Keratinocyte (primary cell): ENCODE data around the gene PRR16. TPM values are rescaled to one million over a fixed set of nuclear protein-coding genes. Genes with fewer than 3 reads are reported as not detected.

Source experiments
- DNase-seq: peaks from one replicate; pipeline ENCODE4 v3.0.0-alpha.2; 2011; ENCODE audit warnings: low read depth, missing footprints, low spot score
- FAIRE-seq: peaks from 2 replicates; lab custom pipeline; 2011; peaks lifted over from hg19 to GRCh38; lab: Jason Lieb, UNC
- H2AFZ ChIP-seq: 2 replicates; pipeline ENCODE4 v1.6.0; 2012; ENCODE audit warnings: low read length, control low read depth, inconsistent platforms; ENCODE audit not compliant: control insufficient read depth
- H3K27ac ChIP-seq: 2 replicates; pipeline ENCODE4 v1.5.1; 2011; ENCODE audit warnings: low read length; ENCODE audit not compliant: control insufficient read depth, insufficient read depth
- H3K27me3 ChIP-seq: 3 replicates; pipeline ENCODE4 v1.6.0; 2011; ENCODE audit warnings: low read length; ENCODE audit not compliant: control insufficient read depth, insufficient read depth; ENCODE audit errors: extremely low read depth
- H3K36me3 ChIP-seq, 2 experiments: 2 replicates in 1 of 2; 3 replicates in 1 of 2; pipeline ENCODE4 v1.5.1; 2011; ENCODE audit warnings: low read length in 2 of 2, mild to moderate bottlenecking in 1 of 2; ENCODE audit not compliant: control insufficient read depth in 2 of 2, insufficient read depth in 2 of 2; ENCODE audit errors: extremely low read depth in 1 of 2
- H3K4me1 ChIP-seq: 3 replicates; pipeline ENCODE4 v1.5.1; 2011; ENCODE audit warnings: low read length; ENCODE audit not compliant: control insufficient read depth, insufficient read depth; ENCODE audit errors: extremely low read depth
- H3K4me2 ChIP-seq: 3 replicates; pipeline ENCODE4 v1.6.0; 2011; ENCODE audit warnings: low read depth, low read length; ENCODE audit not compliant: control insufficient read depth, insufficient read depth; ENCODE audit errors: extremely low read depth
- H3K4me3 ChIP-seq, 3 experiments: fragments of 200-600 bp in 1 of 3; sonication (generic) in 1 of 3; 2 replicates in 2 of 3; 3 replicates in 1 of 3; pipeline ENCODE4 v1.5.1; 2011 to 2016; ENCODE audit warnings: low read length in 3 of 3, mild to moderate bottlenecking in 3 of 3, control low read depth in 2 of 3, inconsistent platforms in 1 of 3, low read depth in 1 of 3, mixed read lengths in 1 of 3, mixed run types in 1 of 3, moderate library complexity in 1 of 3; ENCODE audit not compliant: control insufficient read depth in 2 of 3, insufficient read depth in 2 of 3; ENCODE audit errors: extremely low read depth in 1 of 3
- H3K79me2 ChIP-seq: 2 replicates; pipeline ENCODE4 v1.6.0; 2012; ENCODE audit warnings: low read length; ENCODE audit not compliant: control insufficient read depth, insufficient read depth
- H3K9ac ChIP-seq: 3 replicates; pipeline ENCODE4 v1.6.0; 2011; ENCODE audit warnings: low read length; ENCODE audit not compliant: control insufficient read depth, insufficient read depth; ENCODE audit errors: extremely low read depth
- H3K9me1 ChIP-seq: 3 replicates; pipeline ENCODE4 v1.6.0; 2011; ENCODE audit warnings: low read length; ENCODE audit not compliant: control insufficient read depth, insufficient read depth; ENCODE audit errors: extremely low read depth
- H3K9me3 ChIP-seq: 2 replicates; pipeline ENCODE4 v1.5.1; 2012; ENCODE audit warnings: low read depth, low read length; ENCODE audit not compliant: control insufficient read depth
- H4K20me1 ChIP-seq: 3 replicates; pipeline ENCODE4 v1.6.0; 2011; ENCODE audit warnings: low read length; ENCODE audit not compliant: control insufficient read depth, insufficient read depth; ENCODE audit errors: extremely low read depth
- CTCF ChIP-seq, 3 experiments: IDR thresholded peaks in 1 of 3; conservative IDR thresholded peaks in 1 of 3; optimal IDR thresholded peaks in 1 of 3; 2 replicates in 2 of 3; 3 replicates in 1 of 3; pipeline versions ENCODE3 to v1.5.1; 2011; ENCODE audit warnings: low read length in 3 of 3, mild to moderate bottlenecking in 3 of 3, moderate library complexity in 2 of 3, control low read depth in 1 of 3, inconsistent platforms in 1 of 3; ENCODE audit not compliant: insufficient read depth in 2 of 3; ENCODE audit errors: extremely low read depth in 1 of 3
- EZH2 ChIP-seq: IDR thresholded peaks from one replicate; pipeline ENCODE4 v1.6.1; 2012; ENCODE audit warnings: inconsistent platforms, mild to moderate bottlenecking, low read length, moderate library complexity
- dilution Hi-C: fragments of 300-500 bp; cut with MboI; formaldehyde crosslinking; loops from one replicate; pipeline ENCODE4 v1.7.0; 2020; ENCODE audit warnings: low sequenced_read_pairs; ENCODE audit not compliant: extremely low pct_ligation_motif_present
- polyA plus RNA-seq, 5 experiments: library from polyadenylated mRNA; depleted of rRNA in 3 of 5; stranded (reverse) in 3 of 5; stranded (forward) in 1 of 5; unstranded in 1 of 5; fragments of >200 nt; gene quantifications; 1 replicate in 1 of 5; 2 replicates in 3 of 5; 3 replicates in 1 of 5; pipeline versions ENCODE4 v1.2.1 to v1.2.3, GENCODE V29; 2011 to 2012; ENCODE audit warnings: missing spikeins in 2 of 5, low read depth in 1 of 5, low replicate concordance in 1 of 5

Gene PRR16
- polyA plus RNA-seq, 1 donor (not counting 4 experiments of a cell fraction or from before 2014, with no cell fraction given): 0.05 TPM

- Histone ChIP-seq H3K9ac (no peak overlapping the region), H4K20me1 (no peaks in the 10 kb centered on the region), H3K9me3 (no peaks in the 10 kb centered on the region), H3K4me1 (no peaks in the 10 kb centered on the region), H3K27me3 (no peaks in the 10 kb centered on the region), H2AFZ (no peak overlapping the region), H3K4me2 (no peak overlapping the region), H3K27ac (no peak overlapping the region), H3K79me2 (no peaks in the 10 kb centered on the region), H3K9me1 (no peaks in the 10 kb centered on the region), H3K36me3 (no peaks in the 10 kb centered on the region), H3K4me3 (no peak overlapping the region)
- FAIRE-seq: peak; percentile 60
- DNase-seq: no peak
- dilution Hi-C loops: no loop called here
- TF ChIP-seq CTCF (optimal IDR thresholded peaks at IDR 0.05 in 1 of 3, IDR thresholded peaks at IDR 0.05 in 1 of 3, conservative IDR thresholded peaks at IDR 0.05 in 1 of 3; ENCODE audit: extremely low read depth in 1 of 3, insufficient read depth in 2 of 3, low read length in 3 of 3) (peak; percentile 53 to 66 (median 61)), EZH2 (no peak)
These were observed 191.8 kb downstream of the PRR16 start for GRCh38 chr5:120655828-120656435.

GRCh38 chr5:120657104-120657503 lies 193.0 kb downstream of the PRR16 start:
- no peaks in the 10 kb centered on the region for H4K20me1 ChIP-seq
- no peak overlapping the region for H2AFZ ChIP-seq
- H3K9me3 ChIP-seq: no peaks in the 10 kb centered on the region
- no peak overlapping the region for H3K27ac ChIP-seq
- no peak for TF ChIP-seq EZH2
- no peak for TF ChIP-seq CTCF (optimal IDR thresholded peaks at IDR 0.05 in 1 of 3, IDR thresholded peaks at IDR 0.05 in 1 of 3, conservative IDR thresholded peaks at IDR 0.05 in 1 of 3; ENCODE audit: extremely low read depth in 1 of 3, insufficient read depth in 2 of 3, low read length in 3 of 3)
- no peak for DNase-seq
- H3K4me2 ChIP-seq: no peak overlapping the region
- no peaks in the 10 kb centered on the region for H3K27me3 ChIP-seq
- no peaks in the 10 kb centered on the region for H3K79me2 ChIP-seq
- H3K4me3 ChIP-seq: no peak overlapping the region
- H3K4me1 ChIP-seq: no peaks in the 10 kb centered on the region
- dilution Hi-C loops: no loop called here
- no peak overlapping the region for H3K9ac ChIP-seq
- H3K36me3 ChIP-seq: no peaks in the 10 kb centered on the region
- no peaks in the 10 kb centered on the region for H3K9me1 ChIP-seq
- FAIRE-seq: no peak
